Stimulated activated CD4-positive, alpha-beta T cell treated with anti-CD3 and anti-CD28 coated beads, Interleukin-4, amount 100 ng/mL, for 24 hours (primary cell): Measurements from ENCODE around the gene CTNND2.
"Not testable (repeated sequence)": the region's sequence is repeated elsewhere in the genome, so short reads cannot be mapped to it uniquely, and the experiment has no call there.

Experiments used
- DNase-seq: peaks from one replicate; pipeline ENCODE4 v3.0.0-alpha.2; 2020

CTNND2 gene

DNA sequence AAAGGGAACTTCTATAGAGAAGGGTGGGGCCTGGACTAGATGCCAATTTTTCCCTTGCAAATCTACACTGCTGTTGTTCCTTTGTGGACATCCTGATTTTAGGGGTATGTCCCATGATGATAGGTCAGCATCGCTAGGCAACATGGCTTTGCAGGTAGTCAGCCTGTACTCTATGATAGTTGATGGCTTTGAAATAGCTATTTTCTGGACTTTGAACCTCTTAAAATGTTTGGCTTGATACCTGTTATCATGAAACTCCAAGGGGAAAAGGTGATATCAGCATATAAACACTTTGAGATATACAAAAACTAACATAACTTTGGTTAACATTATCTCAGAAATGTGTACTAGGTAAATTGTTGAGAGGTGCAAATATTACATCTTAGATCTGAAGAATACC is 533.2 kb downstream of the CTNND2 start:
- no peak for DNase-seq

GRCh38 chr5:11364531-11364930 is 539.7 kb downstream of the CTNND2 start:
- no peak for DNase-seq

GRCh38 chr5:11363631-11364178 is 540.5 kb downstream of the CTNND2 start:
- DNase-seq, result no peak

DNA sequence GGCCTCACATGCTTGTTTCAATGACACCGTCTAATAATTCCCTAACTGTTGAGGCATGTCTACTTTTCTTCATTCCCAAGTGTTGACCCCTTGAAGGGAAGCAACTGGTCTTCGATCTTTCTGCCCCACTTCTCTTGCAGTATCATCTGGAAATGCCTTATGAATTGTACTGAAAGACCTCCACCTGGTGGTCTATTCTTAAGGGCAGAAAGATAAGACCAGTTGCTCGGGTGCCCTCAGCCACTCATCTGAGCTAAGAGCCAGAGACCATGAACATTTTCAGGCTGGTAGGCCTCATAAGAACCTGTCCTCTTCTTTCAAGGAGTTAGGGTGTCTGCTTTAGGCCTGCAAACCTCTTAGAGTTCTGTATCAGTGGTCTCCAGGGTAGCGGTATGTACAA is 542.5 kb downstream of the CTNND2 start:
- DNase-seq, result no peak

GRCh38 chr5:11357928-11358327 is 546.3 kb downstream of the CTNND2 start:
- no peak for DNase-seq

DNA sequence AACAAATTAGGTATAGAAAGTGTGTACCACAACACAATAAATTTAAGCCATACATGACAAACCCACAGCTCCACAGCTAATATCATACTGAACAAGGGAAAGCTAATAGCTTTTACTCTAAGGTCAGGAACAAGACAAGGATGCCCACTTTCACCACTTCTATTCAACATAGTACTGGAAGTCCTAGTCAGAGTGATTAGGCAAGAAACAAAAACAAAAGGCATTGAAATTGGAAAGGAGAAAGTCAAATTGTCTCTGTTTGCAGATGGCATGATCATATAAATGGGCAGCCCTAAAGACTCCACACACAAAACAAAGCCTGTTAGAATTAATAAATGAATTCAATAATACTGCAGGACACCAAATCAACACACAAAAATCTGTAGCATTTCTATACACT is 548.8 kb downstream of the CTNND2 start:
- DNase-seq, result no peak

GRCh38 chr5:11346336-11346735 is 557.9 kb downstream of the CTNND2 start:
- DNase-seq, result no peak

DNA sequence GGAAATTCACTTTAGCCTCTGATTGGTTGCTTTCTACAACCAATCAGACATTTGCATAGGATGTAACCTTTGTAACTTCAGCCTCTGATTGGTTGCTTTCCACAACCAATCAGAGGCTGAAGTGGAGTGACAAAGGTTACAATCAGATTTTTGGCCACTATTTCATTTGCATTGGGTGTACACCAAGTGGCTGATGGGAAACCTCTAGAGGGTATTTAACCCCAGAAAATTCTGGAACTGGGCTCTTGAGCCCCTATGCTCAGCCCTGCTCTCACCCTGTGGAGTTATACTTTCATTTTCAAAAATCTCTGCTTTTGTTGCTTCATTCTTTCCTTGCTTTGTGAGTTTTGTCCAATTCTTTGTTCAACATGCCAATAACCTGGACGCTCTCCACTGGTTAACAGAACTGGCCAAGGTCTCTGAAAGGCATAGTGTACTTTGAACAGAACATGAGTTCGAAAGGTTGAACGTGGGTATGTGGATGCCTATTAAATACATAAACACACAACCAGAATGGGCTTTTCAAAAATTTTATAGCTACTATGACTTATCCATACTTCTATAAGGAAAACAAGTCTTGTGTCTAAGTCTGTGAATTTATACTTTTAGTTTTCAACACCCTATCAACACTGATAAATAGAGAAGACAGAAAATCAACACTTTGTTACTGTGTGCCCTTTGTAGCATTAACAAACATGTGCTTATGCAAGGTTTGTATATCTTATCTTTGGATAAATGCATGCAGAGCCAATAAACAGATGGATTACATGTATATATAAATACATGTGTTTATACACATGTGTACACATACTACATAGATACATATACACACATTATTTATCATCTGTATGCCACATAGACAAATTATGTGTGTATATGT is 568.1 kb downstream of the CTNND2 start:
- DNase-seq, result no peak

DNA sequence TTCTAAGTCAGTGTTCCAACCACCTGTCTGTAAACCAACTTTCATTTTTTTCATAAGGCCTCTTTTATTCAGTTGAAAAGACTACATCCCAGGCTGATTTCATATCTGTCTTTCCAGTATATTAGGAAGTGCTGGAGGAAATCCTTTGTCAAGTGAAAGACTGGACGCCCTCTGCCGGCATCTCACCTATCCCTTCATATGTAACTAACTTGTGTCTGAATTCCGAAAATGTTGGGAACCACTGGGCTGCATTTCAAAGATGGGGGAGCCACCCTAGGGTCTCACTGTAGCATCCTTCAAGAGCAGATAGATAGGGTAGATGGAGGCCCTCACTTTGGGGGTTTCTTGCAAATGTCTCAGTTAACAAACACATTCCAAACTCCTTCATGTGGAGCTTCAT is 569.8 kb downstream of the CTNND2 start:
- no peak for DNase-seq

DNA sequence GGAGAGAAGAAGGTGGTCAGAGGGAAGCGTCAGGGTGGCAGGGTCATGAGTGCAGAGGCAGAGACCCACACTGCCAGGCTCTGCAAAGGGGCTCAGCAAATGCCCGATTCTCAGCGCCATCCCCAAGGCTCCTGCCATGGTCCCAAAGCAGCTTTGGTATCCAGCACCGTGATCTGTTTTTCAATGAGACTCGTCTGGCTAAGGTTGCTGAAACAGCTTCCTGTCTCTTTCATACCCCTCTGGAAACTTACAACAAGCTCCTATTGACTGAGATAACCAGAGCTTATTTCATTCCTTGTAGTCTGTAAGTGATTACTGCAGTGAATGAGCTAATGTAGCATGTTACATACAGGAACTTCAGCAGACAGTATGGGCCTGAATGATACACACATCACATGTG is 574.6 kb downstream of the CTNND2 start:
- DNase-seq, result no peak

- DNase-seq, result no peak
These were observed 579.5 kb downstream of the CTNND2 start for GRCh38 chr5:11324521-11325289.

DNA sequence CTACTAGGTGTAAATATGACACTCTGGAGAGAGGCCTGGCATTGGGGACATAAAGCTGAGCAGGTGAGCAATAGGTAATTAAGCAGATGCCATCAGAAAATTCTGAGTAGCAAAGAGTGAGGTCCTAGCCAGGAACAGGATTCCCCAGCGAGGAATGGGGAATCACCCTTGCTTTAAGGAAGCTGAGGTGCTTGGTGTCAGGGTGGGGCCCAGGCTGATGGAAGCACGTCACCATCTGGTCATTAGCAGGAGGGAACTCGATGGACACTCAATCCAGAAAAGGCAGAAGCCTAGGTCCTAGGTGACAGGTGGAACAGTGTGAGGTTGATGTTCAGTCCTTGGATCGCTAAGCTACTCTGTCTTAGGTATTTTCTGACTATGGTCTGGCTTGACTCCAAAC is 580.5 kb downstream of the CTNND2 start:
- no peak for DNase-seq

DNA sequence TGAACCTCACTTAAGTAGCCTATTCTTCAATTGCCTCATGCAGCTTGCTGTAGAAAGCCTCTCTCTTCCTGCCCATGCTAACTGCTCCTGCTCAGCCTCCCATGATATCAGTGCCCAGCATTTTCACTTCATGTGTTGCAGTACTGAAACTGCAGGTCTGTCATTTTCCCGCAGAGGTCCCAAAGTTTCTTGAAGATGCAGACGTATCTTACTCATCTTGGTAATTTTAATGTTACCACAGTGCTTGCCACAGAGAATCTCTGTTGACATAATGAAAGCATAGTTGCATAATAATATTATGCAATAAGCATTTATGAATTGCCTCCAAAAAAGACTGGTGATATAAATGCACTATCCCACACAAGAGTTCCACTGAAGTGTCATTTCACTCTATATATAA is 582.1 kb downstream of the CTNND2 start:
- DNase-seq, result no peak

GRCh38 chr5:11319836-11320580 is 584.2 kb downstream of the CTNND2 start:
- DNase-seq, result no peak

GRCh38 chr5:11313694-11314093 is 590.6 kb downstream of the CTNND2 start:
- DNase-seq, result not testable (repeated sequence)

DNA sequence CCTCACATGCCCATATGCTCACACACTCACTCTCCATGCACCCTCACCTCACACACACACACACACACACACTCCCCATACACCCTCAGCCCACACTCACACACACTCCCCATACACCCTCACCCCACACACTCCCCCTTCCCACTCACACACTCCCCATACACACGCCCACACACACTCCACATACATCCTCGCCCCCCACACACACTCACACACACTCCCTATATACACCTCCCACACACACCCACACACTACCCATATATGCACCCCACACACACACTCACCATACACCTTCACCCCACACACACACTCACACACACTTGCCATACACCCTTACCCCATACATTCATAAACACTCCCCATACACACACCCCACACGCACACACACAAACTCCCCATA is 592.5 kb downstream of the CTNND2 start:
- no peak for DNase-seq

DNA sequence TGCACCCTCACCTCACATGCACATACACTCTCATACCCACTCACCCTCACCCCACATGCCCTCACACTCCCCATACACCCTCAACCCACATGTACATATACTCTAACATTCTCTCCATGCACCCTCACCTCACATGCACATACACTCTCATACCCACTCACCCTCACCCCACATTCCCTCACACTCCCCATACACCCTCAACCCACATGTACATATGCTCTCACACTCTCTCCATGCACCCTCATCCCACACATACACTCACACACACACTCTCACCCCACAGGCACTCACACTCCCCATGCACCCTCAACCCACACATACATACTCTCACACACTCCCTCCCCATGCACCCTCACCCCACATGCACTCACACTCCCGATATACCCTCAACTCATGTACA is 593.0 kb downstream of the CTNND2 start:
- DNase-seq, result no peak

DNA sequence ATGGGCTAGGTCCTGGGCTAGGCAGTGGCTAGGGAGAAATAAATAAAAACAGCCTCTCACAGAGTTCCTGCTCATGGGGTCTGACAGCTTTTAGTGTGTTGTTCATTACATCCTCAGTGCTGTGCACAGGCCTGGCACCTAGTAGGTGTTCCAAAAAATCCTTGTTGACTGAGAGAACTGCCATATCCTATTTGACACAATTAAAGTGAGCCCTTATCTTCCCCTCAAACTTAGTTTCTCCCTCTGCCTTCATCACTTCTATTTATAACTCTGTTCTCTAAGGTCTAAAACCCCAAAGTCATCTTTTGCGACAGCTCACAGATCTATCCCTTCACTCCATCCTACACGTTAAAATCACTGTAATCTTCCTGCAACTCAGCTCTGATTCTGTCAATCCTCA is 594.1 kb downstream of the CTNND2 start:
- no peak for DNase-seq

- DNase-seq, result no peak
These were observed 597.9 kb downstream of the CTNND2 start for GRCh38 chr5:11306365-11306764.

DNA sequence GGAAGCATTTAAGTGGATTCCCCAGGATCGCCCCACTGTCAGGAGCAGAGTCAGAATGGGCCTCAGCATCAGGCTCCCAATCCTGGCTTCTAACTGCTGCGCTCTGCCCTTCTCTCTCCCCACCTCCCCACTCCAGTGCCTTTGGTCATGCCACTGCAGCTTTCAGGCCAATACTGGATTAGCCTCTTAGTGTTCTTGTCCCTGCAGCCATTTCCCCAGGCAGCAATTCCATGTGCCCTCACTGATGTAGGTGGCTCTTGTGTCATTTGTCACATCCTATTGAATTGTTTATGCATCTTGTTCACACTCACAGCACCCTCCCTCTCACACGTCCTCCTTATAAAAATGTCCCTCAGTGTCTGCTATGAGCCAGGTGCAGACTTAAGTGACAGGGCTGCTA is 599.0 kb downstream of the CTNND2 start:
- DNase-seq, result no peak

DNA sequence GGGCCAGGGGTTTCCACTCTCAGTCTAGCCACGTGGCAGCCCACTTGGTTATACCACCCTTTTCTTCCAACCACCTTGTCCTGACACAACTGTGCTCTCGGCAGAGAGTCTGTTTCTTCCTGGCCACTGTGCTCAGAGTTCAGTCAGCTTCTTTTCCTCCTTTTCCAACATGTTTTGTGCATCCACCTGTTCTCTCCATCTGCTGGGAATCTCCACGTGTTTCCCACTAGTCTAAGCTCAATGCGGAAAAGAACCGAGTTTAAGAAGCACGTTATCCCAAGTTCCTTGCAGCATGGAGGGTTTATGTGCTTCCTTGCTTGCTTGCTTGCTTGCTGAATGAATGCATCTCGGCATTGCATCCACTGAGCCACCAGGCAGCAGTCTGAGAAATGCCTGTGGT is 599.6 kb downstream of the CTNND2 start:
- no peak for DNase-seq

DNA sequence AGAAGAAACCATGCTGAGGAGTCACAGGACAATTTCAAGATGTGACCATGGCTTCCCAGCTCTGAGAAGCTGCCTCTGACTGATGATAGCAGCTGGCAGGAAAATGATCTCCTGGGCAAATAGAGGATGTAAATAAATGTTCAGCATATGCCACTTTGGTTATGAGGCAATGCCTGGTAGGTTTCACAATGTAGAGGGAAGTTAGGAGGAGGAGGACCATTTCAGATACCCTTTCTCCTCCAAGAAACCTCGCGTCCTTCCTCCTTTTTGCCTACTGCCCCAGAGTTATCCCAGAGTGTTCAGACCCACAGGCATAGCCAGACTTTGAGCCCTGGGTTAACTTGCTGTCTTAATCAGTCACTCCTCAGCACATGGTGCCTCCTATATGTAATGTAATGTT is 601.6 kb downstream of the CTNND2 start:
- DNase-seq, result no peak

DNA sequence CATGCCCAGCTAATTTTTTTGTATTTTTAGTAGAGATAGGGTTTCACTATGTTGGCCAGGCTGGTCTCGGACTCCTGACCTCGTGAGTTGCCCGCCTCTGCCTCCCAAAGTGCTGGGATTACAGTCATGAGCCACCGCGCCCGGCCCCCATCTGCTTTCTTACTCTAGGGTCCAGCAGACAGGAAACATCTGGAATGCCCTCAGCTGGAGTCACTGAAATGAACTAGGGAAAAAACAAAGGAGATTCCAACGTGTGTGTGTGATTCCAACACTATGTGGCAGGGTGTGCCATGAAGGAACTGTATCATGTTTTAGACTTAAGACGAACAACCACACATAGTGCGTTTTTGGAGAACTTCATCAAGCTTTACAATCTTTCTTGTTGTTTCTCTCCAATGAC is 603.1 kb downstream of the CTNND2 start:
- DNase-seq, result no peak
